GM23338 (cell line): Measurements from ENCODE around the gene TCP11. TPM values are rescaled to one million over a fixed set of nuclear protein-coding genes. Genes with fewer than 3 reads are reported as not detected.

Experiments
- ATAC-seq: fragments of 200-7000 bp; cut with Tn5 transposase; 3 replicates; pipeline ENCODE4 v1.9.1; 2020
- DNase-seq: peaks from one replicate; pipeline ENCODE4 v3.0.0-alpha.2; 2015; ENCODE audit warnings: low spot score
- H2AFZ ChIP-seq: fragments of 200-600 bp; sonication (generic); 2 replicates; pipeline ENCODE4 v1.8.0; 2016; ENCODE audit warnings: antibody characterized with exemption, mild to moderate bottlenecking, moderate library complexity
- H3F3A ChIP-seq: fragments of 200-600 bp; sonication (generic); replicated peaks from 2 replicates; pipeline ENCODE4 v1.8.0; 2017; ENCODE audit warnings: antibody characterized with exemption, mixed run types, low read depth
- H3K27ac ChIP-seq: fragments of 200-600 bp; sonication (generic); 2 replicates; pipeline ENCODE4 v1.6.1; 2016; ENCODE audit warnings: low read depth
- H3K27me3 ChIP-seq: fragments of 200-600 bp; sonication (generic); 2 replicates; pipeline ENCODE4 v1.8.0; 2016; ENCODE audit warnings: mild to moderate bottlenecking, mixed run types, moderate library complexity; ENCODE audit not compliant: insufficient read depth
- H3K36me3 ChIP-seq: fragments of 200-600 bp; sonication (generic); 2 replicates; pipeline ENCODE4 v1.8.0; 2016; ENCODE audit warnings: mild to moderate bottlenecking; ENCODE audit not compliant: insufficient read depth
- H3K4me1 ChIP-seq: fragments of 200-600 bp; sonication (generic); 2 replicates; pipeline ENCODE4 v1.8.0; 2016; ENCODE audit warnings: mild to moderate bottlenecking, moderate library complexity; ENCODE audit not compliant: insufficient read depth
- H3K4me2 ChIP-seq: fragments of 200-600 bp; sonication (generic); 2 replicates; pipeline ENCODE4 v1.7.1; 2017; ENCODE audit warnings: mixed run types
- H3K4me3 ChIP-seq: fragments of 200-600 bp; sonication (generic); 2 replicates; pipeline ENCODE4 v1.6.1; 2016; ENCODE audit warnings: mixed run types
- H3K79me2 ChIP-seq: fragments of 200-600 bp; sonication (generic); replicated peaks from 2 replicates; pipeline ENCODE4 v1.8.0; 2017; ENCODE audit warnings: mild to moderate bottlenecking; ENCODE audit not compliant: insufficient read depth
- H3K9me2 ChIP-seq: fragments of 200-600 bp; sonication (generic); 2 replicates; pipeline ENCODE4 v1.8.0; 2017; ENCODE audit not compliant: insufficient read depth
- H4K20me1 ChIP-seq: fragments of 200-600 bp; sonication (generic); replicated peaks from 2 replicates; pipeline ENCODE4 v1.8.0; 2017; ENCODE audit warnings: mild to moderate bottlenecking; ENCODE audit not compliant: insufficient read depth
- H3K27ac Mint-ChIP-seq: 2 replicates; pipeline ENCODE4 v1.8.0; 2020; ENCODE audit warnings: inconsistent platforms, mild to moderate bottlenecking, moderate library complexity, mixed read lengths
- H3K27me3 Mint-ChIP-seq: 3 replicates; pipeline ENCODE4 v1.8.0; 2022; ENCODE audit warnings: low read depth, mild to moderate bottlenecking, moderate library complexity, mixed read lengths, inconsistent platforms; ENCODE audit not compliant: insufficient read depth, poor library complexity
- H3K36me3 Mint-ChIP-seq: 3 replicates; pipeline ENCODE4 v1.8.0; 2021; ENCODE audit warnings: low read depth, mild to moderate bottlenecking, inconsistent platforms, moderate library complexity, mixed read lengths
- H3K4me1 Mint-ChIP-seq: 3 replicates; pipeline ENCODE4 v1.8.0; 2020; ENCODE audit warnings: mild to moderate bottlenecking, inconsistent platforms, mixed read lengths
- H3K4me3 Mint-ChIP-seq: 3 replicates; pipeline ENCODE4 v1.8.0; 2021; ENCODE audit warnings: moderate library complexity, mild to moderate bottlenecking, inconsistent platforms, mixed read lengths
- H3K9me3 Mint-ChIP-seq: 3 replicates; pipeline ENCODE4 v1.8.0; 2020; ENCODE audit warnings: moderate library complexity, mild to moderate bottlenecking, inconsistent platforms, mixed read lengths
- CREB1 ChIP-seq: fragments of 250-450 bp; sonication (Bioruptor Pico); IDR thresholded peaks from 2 replicates; pipeline ENCODE4 v1.5.0; 2020; ENCODE audit warnings: low read depth, mild to moderate bottlenecking, moderate library complexity
- EZH2 ChIP-seq: fragments of 200-600 bp; sonication (generic); IDR thresholded peaks from one replicate; pipeline ENCODE4 v1.8.0; 2017; ENCODE audit warnings: antibody characterized with exemption, mild to moderate bottlenecking, low read depth; ENCODE audit not compliant: unreplicated experiment
- EZH2phosphoT487 ChIP-seq: fragments of 200-600 bp; sonication (generic); IDR thresholded peaks from one replicate; pipeline ENCODE4 v1.8.1; 2018; ENCODE audit warnings: antibody characterized with exemption; ENCODE audit not compliant: unreplicated experiment
- JUNB ChIP-seq: IDR thresholded peaks from one replicate; pipeline ENCODE4 v1.6.1; 2016; ENCODE audit warnings: antibody characterized with exemption; ENCODE audit not compliant: unreplicated experiment
- NANOG ChIP-seq: IDR thresholded peaks from 2 replicates; pipeline ENCODE4 v1.6.1; 2016; ENCODE audit warnings: antibody characterized with exemption, borderline replicate concordance
- POLR2AphosphoS5 ChIP-seq: IDR thresholded peaks from 2 replicates; pipeline ENCODE4 v1.6.1; 2016; ENCODE audit warnings: antibody characterized with exemption, low read depth
- STAT1 ChIP-seq: IDR thresholded peaks from one replicate; pipeline ENCODE4 v1.6.1; 2016; ENCODE audit warnings: antibody characterized with exemption; ENCODE audit not compliant: unreplicated experiment
- ZNF114 ChIP-seq: fragments of 250-450 bp; sonication (Bioruptor Pico); IDR thresholded peaks from 2 replicates; pipeline ENCODE4 v1.5.0; 2020; ENCODE audit warnings: mild to moderate bottlenecking, moderate library complexity
- ZNF331 ChIP-seq: fragments of 250-450 bp; sonication (Bioruptor Pico); IDR thresholded peaks from 2 replicates; pipeline ENCODE4 v1.5.0; 2020; ENCODE audit warnings: low read depth, mild to moderate bottlenecking, moderate library complexity
- ZNF462 ChIP-seq: fragments of 250-450 bp; sonication (Bioruptor Pico); IDR thresholded peaks from 2 replicates; pipeline ENCODE4 v1.5.0; 2020; ENCODE audit warnings: mild to moderate bottlenecking, moderate library complexity
- polyA plus RNA-seq: library from polyadenylated mRNA; unstranded; fragments of >200 nt; fragmentation: Nextera tagmentation; extraction: Ambion mirVana; gene quantifications from 2 replicates; pipeline ENCODE4 v1.2.1, GENCODE V29; 2016
- total RNA-seq: library from RNA; depleted of rRNA; stranded (reverse); fragments of >200 nt; shearing (Covaris generic); gene quantifications from 2 replicates; pipeline ENCODE4 v1.2.3, GENCODE V29; 2014
- TF ChIP-seq, protein P1 (sequence below): IDR thresholded peaks from one replicate; pipeline ENCODE4 v1.6.1; 2018; ENCODE audit warnings: antibody characterized with exemption; ENCODE audit not compliant: unreplicated experiment
- TF ChIP-seq, protein P2 (sequence below): IDR thresholded peaks from 2 replicates; pipeline ENCODE4 v1.6.1; 2016; ENCODE audit warnings: antibody characterized with exemption
- TF ChIP-seq, protein P3 (sequence below), 2 experiments: fragments of 200-600 bp in 1 of 2; sonication (generic) in 1 of 2; conservative IDR thresholded peaks; 2 replicates each; pipeline versions ENCODE4 v1.5.1 to v1.6.1; 2016 to 2017; ENCODE audit warnings: antibody characterized with exemption in 2 of 2, low read depth in 2 of 2, mild to moderate bottlenecking in 2 of 2, moderate library complexity in 1 of 2

Gene TCP11
- total and polyA plus RNA-seq, 2 experiments from 2014 or later: not detected

- Histone ChIP-seq H3K9me2 (no peaks in the 10 kb centered on the region), H3K4me1 (no peaks in the 10 kb centered on the region), H3F3A (no peaks in the 10 kb centered on the region), H3K27me3 (no peaks in the 10 kb centered on the region), H3K27ac (no peak overlapping the region), H3K79me2 (no peaks in the 10 kb centered on the region), H3K4me3 (no peak overlapping the region), H3K36me3 (no peaks in the 10 kb centered on the region), H3K4me2 (no peak overlapping the region), H2AFZ (no peak overlapping the region), H4K20me1 (no peaks in the 10 kb centered on the region)
- no peak for DNase-seq
- Mint-ChIP-seq H3K27ac (no peak overlapping the region), H3K27me3 (peaks cover 5% of the 10 kb centered on the region), H3K4me3 (no peak overlapping the region), H3K36me3 (no peaks in the 10 kb centered on the region), H3K9me3 (no peaks in the 10 kb centered on the region), H3K4me1 (peaks cover 13% of the 10 kb centered on the region)
- no peak for TF ChIP-seq POLR2AphosphoS5
- TF ChIP-seq ZNF114 (CRISPR knock-in tag): no peak
- TF ChIP-seq EZH2: no peak
- no peak for TF ChIP-seq JUNB
- no peak for TF ChIP-seq ZNF331
- no peak for TF ChIP-seq NANOG
- TF ChIP-seq EZH2phosphoT487: no peak
- no peak for TF ChIP-seq CREB1 (CRISPR knock-in tag)
- TF ChIP-seq, protein P1, sequence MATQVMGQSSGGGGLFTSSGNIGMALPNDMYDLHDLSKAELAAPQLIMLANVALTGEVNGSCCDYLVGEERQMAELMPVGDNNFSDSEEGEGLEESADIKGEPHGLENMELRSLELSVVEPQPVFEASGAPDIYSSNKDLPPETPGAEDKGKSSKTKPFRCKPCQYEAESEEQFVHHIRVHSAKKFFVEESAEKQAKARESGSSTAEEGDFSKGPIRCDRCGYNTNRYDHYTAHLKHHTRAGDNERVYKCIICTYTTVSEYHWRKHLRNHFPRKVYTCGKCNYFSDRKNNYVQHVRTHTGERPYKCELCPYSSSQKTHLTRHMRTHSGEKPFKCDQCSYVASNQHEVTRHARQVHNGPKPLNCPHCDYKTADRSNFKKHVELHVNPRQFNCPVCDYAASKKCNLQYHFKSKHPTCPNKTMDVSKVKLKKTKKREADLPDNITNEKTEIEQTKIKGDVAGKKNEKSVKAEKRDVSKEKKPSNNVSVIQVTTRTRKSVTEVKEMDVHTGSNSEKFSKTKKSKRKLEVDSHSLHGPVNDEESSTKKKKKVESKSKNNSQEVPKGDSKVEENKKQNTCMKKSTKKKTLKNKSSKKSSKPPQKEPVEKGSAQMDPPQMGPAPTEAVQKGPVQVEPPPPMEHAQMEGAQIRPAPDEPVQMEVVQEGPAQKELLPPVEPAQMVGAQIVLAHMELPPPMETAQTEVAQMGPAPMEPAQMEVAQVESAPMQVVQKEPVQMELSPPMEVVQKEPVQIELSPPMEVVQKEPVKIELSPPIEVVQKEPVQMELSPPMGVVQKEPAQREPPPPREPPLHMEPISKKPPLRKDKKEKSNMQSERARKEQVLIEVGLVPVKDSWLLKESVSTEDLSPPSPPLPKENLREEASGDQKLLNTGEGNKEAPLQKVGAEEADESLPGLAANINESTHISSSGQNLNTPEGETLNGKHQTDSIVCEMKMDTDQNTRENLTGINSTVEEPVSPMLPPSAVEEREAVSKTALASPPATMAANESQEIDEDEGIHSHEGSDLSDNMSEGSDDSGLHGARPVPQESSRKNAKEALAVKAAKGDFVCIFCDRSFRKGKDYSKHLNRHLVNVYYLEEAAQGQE: no peak
- TF ChIP-seq, protein P2, sequence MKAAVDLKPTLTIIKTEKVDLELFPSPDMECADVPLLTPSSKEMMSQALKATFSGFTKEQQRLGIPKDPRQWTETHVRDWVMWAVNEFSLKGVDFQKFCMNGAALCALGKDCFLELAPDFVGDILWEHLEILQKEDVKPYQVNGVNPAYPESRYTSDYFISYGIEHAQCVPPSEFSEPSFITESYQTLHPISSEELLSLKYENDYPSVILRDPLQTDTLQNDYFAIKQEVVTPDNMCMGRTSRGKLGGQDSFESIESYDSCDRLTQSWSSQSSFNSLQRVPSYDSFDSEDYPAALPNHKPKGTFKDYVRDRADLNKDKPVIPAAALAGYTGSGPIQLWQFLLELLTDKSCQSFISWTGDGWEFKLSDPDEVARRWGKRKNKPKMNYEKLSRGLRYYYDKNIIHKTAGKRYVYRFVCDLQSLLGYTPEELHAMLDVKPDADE: no peak
- TF ChIP-seq, protein P3, sequence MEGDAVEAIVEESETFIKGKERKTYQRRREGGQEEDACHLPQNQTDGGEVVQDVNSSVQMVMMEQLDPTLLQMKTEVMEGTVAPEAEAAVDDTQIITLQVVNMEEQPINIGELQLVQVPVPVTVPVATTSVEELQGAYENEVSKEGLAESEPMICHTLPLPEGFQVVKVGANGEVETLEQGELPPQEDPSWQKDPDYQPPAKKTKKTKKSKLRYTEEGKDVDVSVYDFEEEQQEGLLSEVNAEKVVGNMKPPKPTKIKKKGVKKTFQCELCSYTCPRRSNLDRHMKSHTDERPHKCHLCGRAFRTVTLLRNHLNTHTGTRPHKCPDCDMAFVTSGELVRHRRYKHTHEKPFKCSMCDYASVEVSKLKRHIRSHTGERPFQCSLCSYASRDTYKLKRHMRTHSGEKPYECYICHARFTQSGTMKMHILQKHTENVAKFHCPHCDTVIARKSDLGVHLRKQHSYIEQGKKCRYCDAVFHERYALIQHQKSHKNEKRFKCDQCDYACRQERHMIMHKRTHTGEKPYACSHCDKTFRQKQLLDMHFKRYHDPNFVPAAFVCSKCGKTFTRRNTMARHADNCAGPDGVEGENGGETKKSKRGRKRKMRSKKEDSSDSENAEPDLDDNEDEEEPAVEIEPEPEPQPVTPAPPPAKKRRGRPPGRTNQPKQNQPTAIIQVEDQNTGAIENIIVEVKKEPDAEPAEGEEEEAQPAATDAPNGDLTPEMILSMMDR (conservative IDR thresholded peaks at IDR 0.05; ENCODE audit: low read depth in 2 of 2): no peak
- TF ChIP-seq STAT1: no peak
- no peak for TF ChIP-seq ZNF462 (CRISPR knock-in tag)
- ATAC-seq: no peak
Measured at GRCh38 chr6:35161776-35162607, 20.9 kb upstream of the TCP11 start.
